Loucy (cell line): ENCODE measurements around the gene URI1.

Experiments
- H2AFZ ChIP-seq: fragments of 200-600 bp; sonication (generic); 2 replicates; pipeline ENCODE4 v1.6.0; 2016; ENCODE audit warnings: antibody characterized with exemption, mild to moderate bottlenecking, low read length, moderate library complexity
- H3F3A ChIP-seq: fragments of 200-600 bp; 2 replicates; pipeline ENCODE4 v1.6.0; 2016; ENCODE audit warnings: antibody characterized with exemption, low read depth, mild to moderate bottlenecking
- H3K27me3 ChIP-seq: fragments of 200-600 bp; sonication (generic); 2 replicates; pipeline ENCODE4 v1.6.1; 2014; ENCODE audit warnings: low read length, mild to moderate bottlenecking; ENCODE audit not compliant: insufficient read depth, poor library complexity, severe bottlenecking
- H3K36me3 ChIP-seq: fragments of 200-600 bp; sonication (generic); 2 replicates; pipeline ENCODE4 v1.6.1; 2016; ENCODE audit warnings: low read length; ENCODE audit not compliant: insufficient read depth
- H3K4me1 ChIP-seq: fragments of 200-600 bp; sonication (generic); 2 replicates; pipeline ENCODE4 v1.5.1; 2014; ENCODE audit warnings: low read length, mild to moderate bottlenecking; ENCODE audit not compliant: insufficient read depth, poor library complexity, severe bottlenecking
- H3K4me2 ChIP-seq: fragments of 200-600 bp; sonication (generic); 2 replicates; pipeline ENCODE4 v1.6.0; 2014; ENCODE audit warnings: antibody characterized with exemption, low read length, low read depth, mild to moderate bottlenecking; ENCODE audit not compliant: poor library complexity, severe bottlenecking
- H3K4me3 ChIP-seq: fragments of 200-600 bp; sonication (generic); 2 replicates; pipeline ENCODE4 v1.5.1; 2014; ENCODE audit warnings: low read length, mild to moderate bottlenecking, mixed read lengths; ENCODE audit not compliant: poor library complexity, severe bottlenecking
- H3K79me2 ChIP-seq: fragments of 200-600 bp; sonication (generic); 2 replicates; pipeline ENCODE4 v1.6.1; 2014; ENCODE audit warnings: low read length; ENCODE audit not compliant: insufficient read depth
- H3K9ac ChIP-seq: fragments of 200-600 bp; sonication (generic); 2 replicates; pipeline ENCODE4 v1.6.0; 2014; ENCODE audit warnings: mild to moderate bottlenecking, low read depth, low read length, moderate library complexity; ENCODE audit not compliant: poor library complexity, severe bottlenecking
- H3K9me2 ChIP-seq: fragments of 200-600 bp; sonication (generic); replicated peaks from 2 replicates; pipeline ENCODE4 v1.6.1; 2016; ENCODE audit warnings: low read depth, low read length, mixed read lengths
- H3K9me3 ChIP-seq: fragments of 200-600 bp; sonication (generic); 2 replicates; pipeline ENCODE4 v1.6.1; 2014; ENCODE audit warnings: mild to moderate bottlenecking, antibody characterized with exemption, low read length, low read depth; ENCODE audit not compliant: insufficient read depth
- H4K20me1 ChIP-seq: fragments of 200-600 bp; sonication (generic); 2 replicates; pipeline ENCODE4 v1.6.0; 2014; ENCODE audit warnings: antibody characterized with exemption, low read length, mild to moderate bottlenecking; ENCODE audit not compliant: insufficient read depth, poor library complexity, severe bottlenecking
- CTCF ChIP-seq: fragments of 200-600 bp; sonication (generic); conservative IDR thresholded peaks from 2 replicates; pipeline ENCODE4 v1.5.1; 2014; ENCODE audit warnings: mild to moderate bottlenecking, antibody characterized with exemption, low read length
- EZH2phosphoT487 ChIP-seq: fragments of 200-600 bp; IDR thresholded peaks from 2 replicates; pipeline ENCODE4 v1.6.1; 2018; ENCODE audit warnings: antibody characterized with exemption, mild to moderate bottlenecking, moderate library complexity, borderline replicate concordance

Gene URI1

GRCh38 chr19:29941828-29942403 is at the start of gene URI1:
Gene URI1 (plus strand): TSS chr19:29942239. CDS start chr19:29942548, 309 bp downstream.
- Histone ChIP-seq H3K79me2 (peaks cover 46% of the 10 kb centered on the region), H3F3A (no peaks in the 10 kb centered on the region), H3K4me3 (peak within 1 kb of the TSS; percentile 98), H2AFZ (peak within 1 kb of the TSS; percentile 85), H4K20me1 (peaks cover 43% of the 10 kb centered on the region), H3K9me3 (no peaks in the 10 kb centered on the region), H3K9me2 (no peaks in the 10 kb centered on the region), H3K36me3 (no peaks in the 10 kb centered on the region; the same call in 1 of the 2 replicates), H3K4me2 (peak within 1 kb of the TSS; percentile 96), H3K27me3 (no peaks in the 10 kb centered on the region), H3K9ac (peak within 1 kb of the TSS; percentile 92), H3K4me1 (peaks cover 43% of the 10 kb centered on the region)
- TF ChIP-seq EZH2phosphoT487 (no peak), CTCF (no peak)

GRCh38 chr19:29893606-29894284 is 48.3 kb upstream of the URI1 start:
- H3K36me3 ChIP-seq: no peaks in the 10 kb centered on the region
- H3K4me1 ChIP-seq: peaks cover 4% of the 10 kb centered on the region
- no peaks in the 10 kb centered on the region for H3K79me2 ChIP-seq
- no peak overlapping the region; the same call in 1 of the 2 replicates for H2AFZ ChIP-seq
- no peaks in the 10 kb centered on the region for H3K9me2 ChIP-seq
- H3K9ac ChIP-seq: no peak overlapping the region
- H3K4me3 ChIP-seq: no peak overlapping the region
- H3K9me3 ChIP-seq: no peaks in the 10 kb centered on the region
- no peaks in the 10 kb centered on the region for H4K20me1 ChIP-seq
- H3K27me3 ChIP-seq: no peaks in the 10 kb centered on the region
- H3F3A ChIP-seq: no peaks in the 10 kb centered on the region
- no peak overlapping the region for H3K4me2 ChIP-seq
- TF ChIP-seq CTCF (no peak), EZH2phosphoT487 (no peak)

- no peak for TF ChIP-seq CTCF
- no peak for TF ChIP-seq EZH2phosphoT487
- no peaks in the 10 kb centered on the region for H3K79me2 ChIP-seq
- H3K4me2 ChIP-seq: no peak overlapping the region
- peaks cover 4% of the 10 kb centered on the region for H3K4me1 ChIP-seq
- no peaks in the 10 kb centered on the region for H4K20me1 ChIP-seq
- no peak overlapping the region for H3K9ac ChIP-seq
- H2AFZ ChIP-seq: no peak overlapping the region
- H3K9me3 ChIP-seq: no peaks in the 10 kb centered on the region
- no peaks in the 10 kb centered on the region for H3K9me2 ChIP-seq
- no peaks in the 10 kb centered on the region for H3K27me3 ChIP-seq
- H3K36me3 ChIP-seq: no peaks in the 10 kb centered on the region
- no peak overlapping the region for H3K4me3 ChIP-seq
- H3F3A ChIP-seq: no peaks in the 10 kb centered on the region
These were observed 45.2 kb upstream of the URI1 start for GRCh38 chr19:29896802-29897201.
